Smooth muscle cell (in vitro differentiated cells): ENCODE results near the gene CORO2B. TPM values are rescaled to one million over a fixed set of nuclear protein-coding genes. Genes with fewer than 3 reads are reported as not detected.

Experiments
- DNase-seq: peaks from one replicate; lab custom pipeline; 2025; ENCODE audit not compliant: unreplicated experiment; lab: John Stamatoyannopoulos, UW
- H2AFZ ChIP-seq: fragments of 200-600 bp; sonication (generic); 2 replicates; pipeline ENCODE4 v1.6.0; 2016; ENCODE audit warnings: antibody characterized with exemption, low read depth, mild to moderate bottlenecking
- H3F3A ChIP-seq: fragments of 200-600 bp; sonication (generic); 2 replicates; pipeline ENCODE4 v1.6.0; 2017; ENCODE audit warnings: antibody characterized with exemption, low read depth
- H3K27ac ChIP-seq: fragments of 200-600 bp; sonication (generic); 2 replicates; pipeline ENCODE4 v1.5.1; 2016; ENCODE audit warnings: low read depth, mild to moderate bottlenecking
- H3K27me3 ChIP-seq: fragments of 200-600 bp; sonication (generic); 2 replicates; pipeline ENCODE4 v1.6.1; 2016; ENCODE audit warnings: low read depth, mild to moderate bottlenecking
- H3K36me3 ChIP-seq: fragments of 200-600 bp; sonication (generic); 2 replicates; pipeline ENCODE4 v1.5.1; 2016; ENCODE audit warnings: low read depth
- H3K4me1 ChIP-seq: fragments of 200-600 bp; sonication (generic); 2 replicates; pipeline ENCODE4 v1.5.1; 2016; ENCODE audit warnings: low read depth
- H3K4me2 ChIP-seq: fragments of 200-600 bp; sonication (generic); 2 replicates; pipeline ENCODE4 v1.6.0; 2016; ENCODE audit warnings: mild to moderate bottlenecking
- H3K4me3 ChIP-seq: fragments of 200-600 bp; sonication (generic); 2 replicates; pipeline ENCODE4 v1.5.1; 2016; ENCODE audit warnings: mild to moderate bottlenecking
- H3K79me2 ChIP-seq: fragments of 200-600 bp; sonication (generic); 2 replicates; pipeline ENCODE4 v1.6.0; 2016; ENCODE audit warnings: low read depth, mild to moderate bottlenecking
- H3K9ac ChIP-seq: fragments of 200-600 bp; sonication (generic); 2 replicates; pipeline ENCODE4 v1.6.0; 2016; ENCODE audit warnings: low read depth
- H3K9me3 ChIP-seq: fragments of 200-600 bp; sonication (generic); replicated peaks from 2 replicates; pipeline ENCODE4 v1.5.1; 2016; ENCODE audit warnings: low read depth
- H4K20me1 ChIP-seq: fragments of 200-600 bp; sonication (generic); 2 replicates; pipeline ENCODE4 v1.6.0; 2016; ENCODE audit warnings: low read depth
- CTCF ChIP-seq: fragments of 200-600 bp; sonication (generic); IDR thresholded peaks from 2 replicates; pipeline ENCODE4 v1.5.1; 2017; ENCODE audit warnings: borderline replicate concordance, mild to moderate bottlenecking, antibody characterized with exemption; ENCODE audit not compliant: insufficient read depth, poor library complexity, severe bottlenecking
- WGBS: methylation state at CpG from one replicate; pipeline ENCODE4 v1.1.7; 2016; ENCODE audit warnings: low lambda C conversion rate; 5-methylcytosine and 5-hydroxymethylcytosine counted together
- polyA plus RNA-seq: library from polyadenylated mRNA; unstranded; fragments of >200 nt; fragmentation: Nextera tagmentation; extraction: Ambion mirVana; gene quantifications from 2 replicates; pipeline ENCODE4 v1.2.1, GENCODE V29; 2016
- total RNA-seq: library from RNA; depleted of rRNA; stranded (reverse); fragments of >200 nt; gene quantifications from 2 replicates; pipeline ENCODE4 v1.2.3, GENCODE V29; 2014

CORO2B gene
- total and polyA plus RNA-seq, 2 experiments from 2014 or later = 0.47 to 0.49 TPM

- no peak for TF ChIP-seq CTCF
- Histone ChIP-seq H3K9ac (no peak overlapping the region), H3K4me2 (no peak overlapping the region), H4K20me1 (no peaks in the 10 kb centered on the region), H3K79me2 (no peaks in the 10 kb centered on the region), H3K36me3 (no peaks in the 10 kb centered on the region), H3K27me3 (no peaks in the 10 kb centered on the region), H3K4me1 (peaks cover 7% of the 10 kb centered on the region), H3K9me3 (no peaks in the 10 kb centered on the region), H2AFZ (peak overlapping the region; percentile 15), H3F3A (no peaks in the 10 kb centered on the region), H3K4me3 (no peak overlapping the region), H3K27ac (peak overlapping the region; percentile 28)
- 70% methylated on average over 8 of the region's 8 CpGs for WGBS
- DNase-seq = no peak
Observed at GRCh38 chr15:68640791-68641331, 62.1 kb downstream of the CORO2B start.

GRCh38 chr15:68641376-68641775 is 62.6 kb downstream of the CORO2B start:
- Histone ChIP-seq H4K20me1 (no peaks in the 10 kb centered on the region), H3K27ac (no peak overlapping the region), H3K9ac (no peak overlapping the region), H3K79me2 (no peaks in the 10 kb centered on the region), H3K27me3 (no peaks in the 10 kb centered on the region), H3K4me3 (no peak overlapping the region), H3K36me3 (no peaks in the 10 kb centered on the region), H3K9me3 (no peaks in the 10 kb centered on the region), H2AFZ (peak overlapping the region; percentile 15), H3K4me2 (no peak overlapping the region), H3F3A (no peaks in the 10 kb centered on the region), H3K4me1 (peaks cover 7% of the 10 kb centered on the region)
- WGBS = 97% methylated on average over 7 of the region's 7 CpGs
- no peak for DNase-seq
- no peak for TF ChIP-seq CTCF

GRCh38 chr15:68642491-68642845 is 63.7 kb downstream of the CORO2B start:
- Histone ChIP-seq H3K9me3 (no peaks in the 10 kb centered on the region), H3K36me3 (no peaks in the 10 kb centered on the region), H3F3A (no peaks in the 10 kb centered on the region), H3K27ac (no peak overlapping the region), H3K4me1 (peaks cover 7% of the 10 kb centered on the region), H2AFZ (no peak overlapping the region), H3K27me3 (no peaks in the 10 kb centered on the region), H4K20me1 (no peaks in the 10 kb centered on the region), H3K4me2 (no peak overlapping the region), H3K9ac (no peak overlapping the region), H3K79me2 (no peaks in the 10 kb centered on the region), H3K4me3 (no peak overlapping the region)
- no peak for DNase-seq
- 85% methylated on average over 5 of the region's 5 CpGs for WGBS
- no peak for TF ChIP-seq CTCF

- peaks cover 7% of the 10 kb centered on the region for H3K4me1 ChIP-seq
- H4K20me1 ChIP-seq = no peaks in the 10 kb centered on the region
- no peak overlapping the region for H3K4me3 ChIP-seq
- H3K27ac ChIP-seq = no peak overlapping the region
- no peak overlapping the region for H3K4me2 ChIP-seq
- no peak overlapping the region for H2AFZ ChIP-seq
- H3K9ac ChIP-seq = no peak overlapping the region
- 91% methylated on average over 5 of the region's 5 CpGs for WGBS
- no peaks in the 10 kb centered on the region for H3K9me3 ChIP-seq
- H3K27me3 ChIP-seq = no peaks in the 10 kb centered on the region
- H3F3A ChIP-seq = no peaks in the 10 kb centered on the region
- TF ChIP-seq CTCF = no peak
- DNase-seq = no peak
- H3K79me2 ChIP-seq = no peaks in the 10 kb centered on the region
- no peaks in the 10 kb centered on the region for H3K36me3 ChIP-seq
Observed at GRCh38 chr15:68643216-68643830, 64.5 kb downstream of the CORO2B start.
